Kidney capillary endothelial cell (primary cell): ENCODE data around the gene SKIC2.
"Not testable (repeated sequence)": the region's sequence is repeated elsewhere in the genome, so short reads cannot be mapped to it uniquely, and the experiment has no call there.

ENCODE experiments used
- DNase-seq: peaks from one replicate; pipeline ENCODE4 v3.0.0-alpha.2; 2018; ENCODE audit warnings: low spot score

Gene SKIC2

GRCh38 chr6:31958741-31959739, at the start of gene SKIC2, which contains the start of gene NELFE:
SKIC2 (plus strand) TSS chr6:31959175; CDS start chr6:31959193, 18 bp downstream.
NELFE (minus strand) TSS chr6:31958971; CDS start chr6:31958446, 525 bp downstream.
- peak; percentile 94 for DNase-seq

DNA sequence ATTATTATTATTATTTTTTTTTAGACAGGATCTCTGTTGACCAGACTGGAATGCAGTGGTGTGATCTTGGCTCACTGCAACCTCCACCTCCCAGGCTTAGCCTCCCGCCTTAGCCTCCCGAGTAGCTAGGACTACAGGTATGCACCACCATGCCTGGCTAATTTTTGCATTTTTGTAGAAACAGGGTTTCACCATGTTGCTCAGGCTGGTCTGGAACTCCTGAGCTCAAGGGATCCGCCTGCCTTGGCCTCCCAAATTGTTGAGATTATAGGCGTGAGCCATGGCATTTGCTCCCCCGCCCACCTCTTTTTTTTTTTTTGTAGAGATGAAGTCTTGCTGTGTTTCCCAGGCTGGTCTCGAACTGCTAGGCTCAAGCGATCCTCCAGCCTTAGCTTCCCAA, 49.7 kb upstream of the SKIC2 start:
- not testable (repeated sequence) for DNase-seq

- DNase-seq = no peak
Measured at GRCh38 chr6:31911826-31912585, 47.0 kb upstream of the SKIC2 start.

DNA sequence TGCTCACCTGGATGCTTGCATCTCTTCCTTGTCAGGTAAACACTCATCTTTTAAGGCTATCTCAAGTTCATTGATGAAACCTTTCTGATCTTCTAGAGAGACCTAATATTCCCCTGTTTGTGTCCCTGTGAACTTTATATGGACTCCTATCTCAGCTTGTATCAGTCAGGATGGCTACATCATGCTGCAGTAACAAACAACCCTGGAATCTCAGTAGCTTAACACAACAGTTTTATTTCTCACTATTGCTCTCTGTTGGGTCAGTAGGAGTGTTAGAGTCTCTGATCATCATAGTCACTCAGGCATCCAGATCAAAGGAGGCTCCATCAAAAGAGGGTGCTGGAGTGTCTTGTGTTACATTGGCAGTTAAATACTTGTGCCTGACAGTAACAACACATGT, 43.6 kb upstream of the SKIC2 start:
- no peak for DNase-seq

- DNase-seq = no peak
Measured at GRCh38 chr6:31915756-31916155, 43.2 kb upstream of the SKIC2 start.

DNA sequence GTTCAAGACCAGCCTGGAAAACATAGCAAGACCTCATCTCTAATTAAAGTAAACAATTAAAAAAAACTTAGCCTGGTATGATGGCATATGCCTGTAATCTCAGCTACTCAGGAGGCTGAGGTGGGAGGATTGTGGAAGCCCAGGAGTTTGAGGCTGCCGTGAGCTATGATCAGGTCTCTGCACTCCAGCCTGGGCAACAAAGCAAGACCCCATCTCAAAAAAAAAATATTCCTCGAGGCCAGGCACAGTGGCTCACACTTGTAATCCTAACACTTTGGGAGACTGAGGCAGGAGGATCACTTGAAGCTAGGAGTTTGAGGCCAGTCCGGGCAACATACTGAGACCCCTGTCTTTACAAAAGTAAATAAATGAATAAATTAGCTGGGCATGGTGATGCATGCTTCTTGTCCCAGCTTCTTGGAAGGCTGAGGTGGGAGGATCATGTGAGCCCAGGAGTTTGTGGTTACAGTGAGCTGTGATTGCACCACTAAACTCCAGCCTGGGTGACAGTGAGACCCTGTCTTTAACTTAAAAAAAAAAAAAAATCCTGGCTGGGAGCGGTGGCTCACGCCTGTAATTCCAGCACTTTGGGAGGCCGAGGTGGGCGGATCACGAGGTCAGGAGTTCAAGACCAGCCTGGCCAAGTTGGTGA, 40.8 kb upstream of the SKIC2 start:
- DNase-seq = no peak

- DNase-seq = no peak
Measured at GRCh38 chr6:31919624-31920303, 39.2 kb upstream of the SKIC2 start.

GRCh38 chr6:31920811-31921210, 38.2 kb upstream of the SKIC2 start:
- DNase-seq = no peak

DNA sequence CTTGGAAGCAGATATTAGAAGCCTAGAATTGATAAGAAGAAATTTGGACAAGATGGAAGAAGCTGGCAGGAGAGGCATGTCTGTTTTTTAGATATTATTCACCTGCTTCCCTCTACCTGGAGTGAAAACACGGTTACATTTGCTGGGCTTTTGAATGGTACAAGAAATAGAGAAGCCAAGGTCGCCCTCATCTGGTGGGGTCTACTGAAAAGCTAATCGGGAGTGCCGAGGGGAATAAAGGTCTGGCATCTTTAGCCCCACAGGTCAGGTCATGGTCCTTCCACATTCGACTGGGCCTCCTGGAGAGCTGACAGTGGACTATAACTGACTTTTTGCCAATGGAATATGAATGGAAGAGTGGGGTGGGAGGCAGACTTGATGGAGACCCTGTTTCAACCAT, 36.0 kb upstream of the SKIC2 start:
- DNase-seq = no peak

- DNase-seq = no peak
Measured at GRCh38 chr6:31927242-31927862, 31.6 kb upstream of the SKIC2 start, which contains the start of gene C2. C2 (plus strand) TSS chr6:31927717; CDS start chr6:31927753, 36 bp downstream.

DNA sequence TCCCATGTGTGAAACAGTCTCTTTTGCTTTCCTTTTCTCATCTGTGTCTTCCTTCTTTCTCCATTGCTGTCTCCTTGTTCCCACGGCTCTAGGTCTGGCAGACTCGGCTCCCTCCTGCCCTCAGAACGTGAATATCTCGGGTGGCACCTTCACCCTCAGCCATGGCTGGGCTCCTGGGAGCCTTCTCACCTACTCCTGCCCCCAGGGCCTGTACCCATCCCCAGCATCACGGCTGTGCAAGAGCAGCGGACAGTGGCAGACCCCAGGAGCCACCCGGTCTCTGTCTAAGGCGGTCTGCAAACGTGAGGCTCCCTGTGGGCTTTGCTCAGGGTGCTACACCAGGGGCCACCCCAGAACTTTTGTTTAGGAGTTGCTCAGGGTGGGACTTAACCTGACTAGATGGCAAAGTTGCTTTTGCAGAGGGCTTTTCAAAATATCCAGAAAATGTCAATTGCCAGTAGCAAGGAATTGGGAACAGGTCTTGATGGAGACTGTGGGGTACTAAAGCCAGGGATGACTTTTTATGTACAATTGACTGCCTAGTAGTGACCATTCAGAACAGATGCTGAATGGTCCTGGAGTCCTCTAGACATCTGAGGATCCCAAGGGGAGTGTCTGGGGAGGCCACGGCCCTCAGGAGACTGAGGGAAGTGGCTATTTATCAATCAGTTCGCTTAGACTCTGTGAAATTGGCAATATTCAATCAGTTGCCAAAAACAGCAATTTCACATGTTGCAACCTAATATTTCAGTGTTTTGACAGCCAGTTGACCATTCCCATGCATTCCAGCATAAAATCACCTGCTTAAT, 30.9 kb upstream of the SKIC2 start:
- DNase-seq = no peak

DNA sequence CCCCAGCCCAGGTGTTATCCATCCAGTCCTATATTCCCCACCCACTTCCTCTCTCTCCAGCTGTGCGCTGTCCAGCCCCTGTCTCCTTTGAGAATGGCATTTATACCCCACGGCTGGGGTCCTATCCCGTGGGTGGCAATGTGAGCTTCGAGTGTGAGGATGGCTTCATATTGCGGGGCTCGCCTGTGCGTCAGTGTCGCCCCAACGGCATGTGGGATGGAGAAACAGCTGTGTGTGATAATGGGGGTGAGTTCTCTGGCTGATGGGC, 30.4 kb upstream of the SKIC2 start:
- no peak for DNase-seq

DNA sequence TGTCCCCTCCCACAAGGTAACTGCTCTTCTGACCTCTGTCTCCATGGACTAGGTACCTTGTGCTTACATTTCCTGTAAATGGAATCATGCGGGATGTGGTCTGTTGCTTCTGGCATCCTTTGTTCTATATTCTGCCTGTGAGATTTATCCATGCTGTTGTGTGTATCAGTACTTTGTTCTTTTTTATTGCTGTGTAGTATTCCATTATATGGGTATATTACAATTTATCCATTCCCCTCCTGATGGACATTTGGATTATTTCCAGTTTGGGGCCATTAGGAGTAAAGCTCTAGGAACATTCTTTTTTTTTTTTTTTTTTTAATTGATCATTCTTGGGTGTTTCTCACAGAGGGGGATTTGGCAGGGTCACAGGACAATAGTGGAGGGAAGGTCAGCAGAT, 28.0 kb upstream of the SKIC2 start:
- DNase-seq = no peak

DNA sequence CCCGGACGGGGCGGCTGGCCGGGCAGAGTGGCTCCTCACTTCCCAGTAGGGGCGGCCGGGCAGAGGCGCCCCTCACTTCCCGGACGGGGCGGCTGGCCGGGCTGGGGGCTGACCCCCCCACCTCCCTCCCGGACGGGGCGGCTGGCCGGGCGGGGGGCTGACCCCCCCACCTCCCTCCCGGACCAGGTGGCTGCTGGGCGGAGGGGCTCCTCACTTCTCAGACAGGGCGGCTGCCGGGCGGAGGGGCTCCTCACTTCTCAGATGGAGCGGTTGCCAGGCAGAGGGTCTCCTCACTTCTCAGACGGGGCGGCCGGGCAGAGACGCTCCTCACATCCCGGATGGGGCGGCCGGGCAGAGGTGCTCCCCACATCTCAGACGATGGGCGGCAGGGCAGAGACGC, 26.8 kb upstream of the SKIC2 start:
- DNase-seq = not testable (repeated sequence)

DNA sequence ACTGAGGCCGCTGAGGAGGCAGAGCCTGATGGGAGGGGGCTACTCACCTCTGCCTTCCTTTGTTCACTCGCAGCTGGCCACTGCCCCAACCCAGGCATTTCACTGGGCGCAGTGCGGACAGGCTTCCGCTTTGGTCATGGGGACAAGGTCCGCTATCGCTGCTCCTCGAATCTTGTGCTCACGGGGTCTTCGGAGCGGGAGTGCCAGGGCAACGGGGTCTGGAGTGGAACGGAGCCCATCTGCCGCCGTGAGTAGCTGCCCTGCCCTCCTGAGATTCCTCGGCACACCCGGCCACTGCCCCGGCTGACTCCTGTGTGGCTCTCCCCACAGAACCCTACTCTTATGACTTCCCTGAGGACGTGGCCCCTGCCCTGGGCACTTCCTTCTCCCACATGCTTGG, 25.4 kb upstream of the SKIC2 start:
- no peak for DNase-seq

GRCh38 chr6:31935021-31935420, 24.0 kb upstream of the SKIC2 start:
- DNase-seq = no peak

DNA sequence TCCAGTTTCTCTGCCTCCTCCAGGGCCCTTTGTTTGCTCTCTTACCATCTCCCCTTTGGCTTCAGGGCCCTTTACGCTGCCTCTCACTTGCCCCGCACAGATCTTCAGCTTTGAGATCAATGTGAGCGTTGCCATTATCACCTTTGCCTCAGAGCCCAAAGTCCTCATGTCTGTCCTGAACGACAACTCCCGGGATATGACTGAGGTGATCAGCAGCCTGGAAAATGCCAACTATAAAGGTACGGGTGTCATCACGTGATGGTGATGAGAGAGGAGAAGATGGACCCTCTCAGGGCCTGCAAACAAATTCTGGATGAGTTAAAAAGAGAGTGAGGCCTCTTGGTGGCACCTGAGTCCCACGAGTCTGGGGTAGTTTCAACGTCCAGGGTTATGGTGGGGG, 23.2 kb upstream of the SKIC2 start:
- no peak for DNase-seq

DNA sequence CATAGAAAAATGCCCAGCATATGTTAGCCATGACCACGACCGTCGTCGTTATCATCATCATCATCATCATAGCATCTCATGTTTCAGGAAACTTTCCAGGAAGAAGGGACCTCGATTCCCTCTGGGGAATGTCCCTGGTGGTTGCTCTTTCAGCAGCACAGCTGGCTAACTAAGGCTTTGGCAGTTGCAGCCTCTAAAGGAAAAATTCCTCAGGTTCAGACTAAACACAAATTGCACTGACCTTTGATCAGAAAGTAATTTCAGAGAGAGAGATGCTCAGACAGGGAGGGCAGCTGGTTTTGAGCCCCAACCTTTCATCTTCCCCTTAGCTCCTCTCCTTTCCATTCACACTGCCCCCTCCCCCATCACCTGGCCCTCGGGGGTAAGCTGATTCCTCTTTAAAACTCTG, 18.7 kb upstream of the SKIC2 start:
- no peak for DNase-seq

DNA sequence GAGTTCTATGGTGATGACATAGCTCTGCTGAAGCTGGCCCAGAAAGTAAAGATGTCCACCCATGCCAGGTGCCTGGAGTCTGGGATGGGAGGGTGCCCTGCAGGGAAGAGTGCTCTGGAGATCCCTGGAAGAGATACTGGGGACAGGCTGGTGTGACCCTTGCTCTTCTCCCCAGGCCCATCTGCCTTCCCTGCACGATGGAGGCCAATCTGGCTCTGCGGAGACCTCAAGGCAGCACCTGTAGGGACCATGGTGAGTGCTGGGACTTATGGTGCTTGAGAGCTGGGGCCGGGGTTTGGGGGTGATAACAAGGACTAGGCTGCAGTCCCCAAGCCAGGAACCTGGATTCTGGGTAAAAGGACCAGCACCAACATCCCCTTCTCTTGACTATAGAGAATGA, 15.2 kb upstream of the SKIC2 start:
- DNase-seq = no peak

DNA sequence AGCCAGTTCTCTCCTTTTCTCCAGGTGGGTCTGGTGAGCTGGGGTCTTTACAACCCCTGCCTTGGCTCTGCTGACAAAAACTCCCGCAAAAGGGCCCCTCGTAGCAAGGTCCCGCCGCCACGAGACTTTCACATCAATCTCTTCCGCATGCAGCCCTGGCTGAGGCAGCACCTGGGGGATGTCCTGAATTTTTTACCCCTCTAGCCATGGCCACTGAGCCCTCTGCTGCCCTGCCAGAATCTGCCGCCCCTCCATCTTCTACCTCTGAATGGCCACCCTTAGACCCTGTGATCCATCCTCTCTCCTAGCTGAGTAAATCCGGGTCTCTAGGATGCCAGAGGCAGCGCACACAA, 13.8 kb upstream of the SKIC2 start:
- no peak for DNase-seq
